MM.1S (cell line): ENCODE results near the gene KLHL14.

Source experiments
- DNase-seq: peaks from one replicate; pipeline ENCODE4 v3.0.0-alpha.2; 2015
- H2AFZ ChIP-seq: fragments of 300-600 bp; sonication (generic); 2 replicates; pipeline ENCODE4 v1.6.0; 2016; ENCODE audit warnings: antibody characterized with exemption, low read length
- H3F3A ChIP-seq: fragments of 300-600 bp; sonication (generic); 2 replicates; pipeline ENCODE4 v1.6.1; 2016; ENCODE audit warnings: mild to moderate bottlenecking, antibody characterized with exemption, low read length, moderate library complexity, mixed read lengths; ENCODE audit not compliant: insufficient read depth
- H3K27ac ChIP-seq: fragments of 300-600 bp; sonication (generic); 2 replicates; pipeline ENCODE4 v1.5.1; 2016; ENCODE audit warnings: mild to moderate bottlenecking, low read length
- H3K27me3 ChIP-seq: fragments of 300-600 bp; sonication (generic); replicated peaks from 2 replicates; pipeline ENCODE4 v1.6.0; 2016; ENCODE audit warnings: low read length; ENCODE audit not compliant: insufficient read depth
- H3K36me3 ChIP-seq: fragments of 300-600 bp; sonication (generic); replicated peaks from 2 replicates; pipeline ENCODE4 v1.6.1; 2016; ENCODE audit warnings: mild to moderate bottlenecking, low read length, mixed read lengths; ENCODE audit not compliant: insufficient read depth
- H3K4me1 ChIP-seq: fragments of 300-600 bp; sonication (generic); 2 replicates; pipeline ENCODE4 v1.6.1; 2016; ENCODE audit warnings: low read length, mixed read lengths
- H3K4me2 ChIP-seq: fragments of 300-600 bp; sonication (generic); 2 replicates; pipeline ENCODE4 v1.6.0; 2016; ENCODE audit warnings: low read depth, low read length
- H3K4me3 ChIP-seq: fragments of 300-600 bp; sonication (generic); 2 replicates; pipeline ENCODE4 v1.5.1; 2016; ENCODE audit warnings: low read length, mixed read lengths
- H3K79me2 ChIP-seq: fragments of 300-600 bp; sonication (generic); 2 replicates; pipeline ENCODE4 v1.6.1; 2016; ENCODE audit warnings: mixed run types, low read length, mixed read lengths
- H3K9ac ChIP-seq: fragments of 300-600 bp; sonication (generic); 2 replicates; pipeline ENCODE4 v1.6.1; 2016; ENCODE audit warnings: low read length, mixed read lengths
- H3K9me2 ChIP-seq: fragments of 300-600 bp; sonication (generic); replicated peaks from 2 replicates; pipeline ENCODE4 v1.6.1; 2016; ENCODE audit warnings: mild to moderate bottlenecking, low read length, mixed read lengths; ENCODE audit not compliant: insufficient read depth
- H3K9me3 ChIP-seq: fragments of 300-600 bp; sonication (generic); replicated peaks from 2 replicates; pipeline ENCODE4 v1.6.1; 2016; ENCODE audit warnings: mild to moderate bottlenecking, low read length, mixed read lengths; ENCODE audit not compliant: insufficient read depth
- H4K20me1 ChIP-seq: fragments of 300-600 bp; sonication (generic); 2 replicates; pipeline ENCODE4 v1.6.1; 2016; ENCODE audit warnings: mild to moderate bottlenecking, low read length, moderate library complexity, mixed read lengths; ENCODE audit not compliant: insufficient read depth
- CTCF ChIP-seq: fragments of 300-600 bp; sonication (generic); IDR thresholded peaks from 2 replicates; pipeline ENCODE4 v1.5.1; 2016; ENCODE audit warnings: antibody characterized with exemption, low read length, mixed read lengths
- EZH2 ChIP-seq: fragments of 300-600 bp; sonication (generic); optimal IDR thresholded peaks from 2 replicates; pipeline ENCODE3; 2017; ENCODE audit warnings: low read depth, mild to moderate bottlenecking, antibody characterized with exemption, low read length, mixed read lengths
- EZH2phosphoT487 ChIP-seq: fragments of 300-600 bp; sonication (generic); IDR thresholded peaks from 2 replicates; pipeline ENCODE4 v1.6.1; 2018; ENCODE audit warnings: antibody characterized with exemption, low read length

KLHL14 gene

GRCh38 chr18:32698153-32698552 is 74.7 kb downstream of the KLHL14 start:
- Histone ChIP-seq H3K27me3 (no peaks in the 10 kb centered on the region), H4K20me1 (no peaks in the 10 kb centered on the region), H3K9ac (no peak overlapping the region), H3K36me3 (no peaks in the 10 kb centered on the region), H3K9me2 (no peaks in the 10 kb centered on the region), H2AFZ (no peak overlapping the region), H3K4me2 (no peak overlapping the region), H3K27ac (no peak overlapping the region), H3K4me1 (no peaks in the 10 kb centered on the region), H3F3A (no peaks in the 10 kb centered on the region), H3K79me2 (no peaks in the 10 kb centered on the region), H3K9me3 (no peaks in the 10 kb centered on the region), H3K4me3 (no peak overlapping the region)
- no peak for DNase-seq
- TF ChIP-seq EZH2 (no peak), EZH2phosphoT487 (no peak), CTCF (no peak)

GRCh38 chr18:32696376-32696775 is 76.4 kb downstream of the KLHL14 start:
- no peak for TF ChIP-seq CTCF
- TF ChIP-seq EZH2 = no peak
- TF ChIP-seq EZH2phosphoT487 = no peak
- Histone ChIP-seq H3K27me3 (no peaks in the 10 kb centered on the region), H4K20me1 (no peaks in the 10 kb centered on the region), H3K9me3 (no peaks in the 10 kb centered on the region), H3K9ac (no peak overlapping the region), H3K36me3 (no peaks in the 10 kb centered on the region), H2AFZ (no peak overlapping the region), H3K79me2 (no peaks in the 10 kb centered on the region), H3K4me2 (no peak overlapping the region), H3F3A (no peaks in the 10 kb centered on the region), H3K9me2 (no peaks in the 10 kb centered on the region), H3K27ac (no peak overlapping the region), H3K4me3 (no peak overlapping the region), H3K4me1 (no peaks in the 10 kb centered on the region)
- no peak for DNase-seq

- TF ChIP-seq EZH2phosphoT487 = no peak
- no peak for TF ChIP-seq CTCF
- TF ChIP-seq EZH2 = no peak
- no peak for DNase-seq
- Histone ChIP-seq H3K27ac (no peak overlapping the region), H3K4me2 (no peak overlapping the region), H4K20me1 (no peaks in the 10 kb centered on the region), H3K27me3 (no peaks in the 10 kb centered on the region), H3K4me1 (no peaks in the 10 kb centered on the region), H3F3A (no peaks in the 10 kb centered on the region), H2AFZ (no peak overlapping the region), H3K9me3 (no peaks in the 10 kb centered on the region), H3K79me2 (no peaks in the 10 kb centered on the region), H3K36me3 (no peaks in the 10 kb centered on the region), H3K9me2 (no peaks in the 10 kb centered on the region), H3K4me3 (no peak overlapping the region), H3K9ac (no peak overlapping the region)
Measured at GRCh38 chr18:32695534-32695933, 77.3 kb downstream of the KLHL14 start.

- H3K9me3 ChIP-seq = no peaks in the 10 kb centered on the region
- no peaks in the 10 kb centered on the region for H3K4me1 ChIP-seq
- DNase-seq = no peak
Measured at GRCh38 chr18:32688821-32689220, 84.0 kb downstream of the KLHL14 start.

More at GRCh38 chr18:32688821-32689220, 84.0 kb downstream of the KLHL14 start:
- Histone ChIP-seq H2AFZ (no peak overlapping the region), H3K4me3 (no peak overlapping the region), H3K27me3 (no peaks in the 10 kb centered on the region), H3K36me3 (no peaks in the 10 kb centered on the region), H4K20me1 (no peaks in the 10 kb centered on the region), H3K9ac (no peak overlapping the region), H3K79me2 (no peaks in the 10 kb centered on the region), H3F3A (no peaks in the 10 kb centered on the region), H3K9me2 (no peaks in the 10 kb centered on the region), H3K4me2 (no peak overlapping the region), H3K27ac (no peak overlapping the region)
- TF ChIP-seq CTCF = no peak
- TF ChIP-seq EZH2 = no peak
- TF ChIP-seq EZH2phosphoT487 = no peak
